ENCODE results near the gene ORAI2. TPM values are rescaled to one million over a fixed set of nuclear protein-coding genes. Genes with fewer than 3 reads are reported as not detected.

The ORAI2 gene
- total RNA-seq, 1 experiment from 2014 or later, result 76.9 TPM

- Histone ChIP-seq H3K4me3 (ENCODE audit: low read depth in 2 of 2, low read length in 2 of 2) (no peak overlapping the region), H3K4me1 (ENCODE audit: control insufficient read depth, insufficient read depth, low read length) (peaks cover 7% of the 10 kb centered on the region; the same call in 1 of the 2 replicates), H3K9me3 (ENCODE audit: control insufficient read depth, insufficient read depth, low read depth, low read length) (no peaks in the 10 kb centered on the region), H3K27me3 (ENCODE audit: control insufficient read depth, insufficient read depth, low read length) (no peaks in the 10 kb centered on the region), H3K27ac (ENCODE audit: low read length) (no peak overlapping the region), H3K36me3 (ENCODE audit: control insufficient read depth, insufficient read depth, low read length) (peaks cover 4% of the 10 kb centered on the region; the same call in 1 of the 2 replicates)
- in situ Hi-C loops (cut with HindIII; ENCODE audit: low pct_unique_long_range_greater_than_20kb, low sequenced_read_pairs) (no loop called here), intact Hi-C loops (cut with micrococcal nuclease; ENCODE audit: unreplicated experiment) (no loop called here)
- ChIA-PET POLR2A (no interaction called here), CTCF (no interaction called here)
- DNase-seq (ENCODE audit: low read depth, low spot score) (no peak), ATAC-seq (no peak)
- no peak for TF ChIP-seq SIN3A (IDR thresholded peaks at IDR 0.05; ENCODE audit: borderline replicate concordance, insufficient read depth, low read depth, low read length)
- no peak for TF ChIP-seq REST (IDR thresholded peaks at IDR 0.05; ENCODE audit: insufficient read depth in 1 of 2, low read depth in 2 of 2, low read length in 1 of 2)
- no peak for TF ChIP-seq CTCF (IDR thresholded peaks at IDR 0.05)
- TF ChIP-seq TCF7L2 (IDR thresholded peaks at IDR 0.05; ENCODE audit: low read depth, low read length), result no peak
- TF ChIP-seq POLR2AphosphoS5 (IDR thresholded peaks at IDR 0.05; ENCODE audit: low read depth, low read length), result no peak
- no TSS peak for BruUV-seq (replicated peaks)
Measured at GRCh38 chr7:102460467-102460866, 27.1 kb downstream of the ORAI2 start.

- H3K9me3 ChIP-seq (ENCODE audit: control insufficient read depth, insufficient read depth, low read depth, low read length), result no peaks in the 10 kb centered on the region
- H3K27ac ChIP-seq (ENCODE audit: low read length), result peak overlapping the region; percentile 97
- POLR2A ChIA-PET, result no interaction called here
- BruUV-seq (replicated peaks), result no TSS peak
- in situ Hi-C loops (cut with HindIII; ENCODE audit: low pct_unique_long_range_greater_than_20kb, low sequenced_read_pairs) (no loop called here), intact Hi-C loops (cut with micrococcal nuclease; ENCODE audit: unreplicated experiment) (no loop called here)
- no peaks in the 10 kb centered on the region for H3K27me3 ChIP-seq (ENCODE audit: control insufficient read depth, insufficient read depth, low read length)
- H3K4me3 ChIP-seq (ENCODE audit: low read depth in 2 of 2, low read length in 2 of 2), result peak overlapping the region; percentile 91 to 100
- peaks cover 7% of the 10 kb centered on the region for H3K4me1 ChIP-seq (ENCODE audit: control insufficient read depth, insufficient read depth, low read length)
- CTCF ChIA-PET, result interaction anchor here (0.7 kb wide), 1 partner anchor 68 kb away, joined by 7 read pairs; the partner anchor contains the start of gene PRKRIP1
- H3K36me3 ChIP-seq (ENCODE audit: control insufficient read depth, insufficient read depth, low read length), result peaks cover 4% of the 10 kb centered on the region
- TF ChIP-seq REST (IDR thresholded peaks at IDR 0.05; ENCODE audit: insufficient read depth in 1 of 2, low read depth in 2 of 2, low read length in 1 of 2) (no peak), POLR2AphosphoS5 (IDR thresholded peaks at IDR 0.05; ENCODE audit: low read depth, low read length) (no peak), TCF7L2 (IDR thresholded peaks at IDR 0.05; ENCODE audit: low read depth, low read length) (no peak)
- DNase-seq (ENCODE audit: low read depth, low spot score), result no peak
- no peak for ATAC-seq
Measured at GRCh38 chr7:102463841-102464576, 30.6 kb downstream of the ORAI2 start.
